GM18873 (cell line): ENCODE measurements around the gene WDR87.
"Not testable (repeated sequence)": the region's sequence is repeated elsewhere in the genome, so short reads cannot be mapped to it uniquely, and the experiment has no call there.

Source experiments
- ATAC-seq: cut with Tn5 transposase; IDR thresholded peaks from one replicate; pipeline ENCODE4 v1.9.1; 2021; ENCODE audit warnings: mild to moderate bottlenecking, moderate library complexity, moderate number of reproducible peaks; ENCODE audit not compliant: unreplicated experiment, low FRiP score

WDR87 gene

DNA sequence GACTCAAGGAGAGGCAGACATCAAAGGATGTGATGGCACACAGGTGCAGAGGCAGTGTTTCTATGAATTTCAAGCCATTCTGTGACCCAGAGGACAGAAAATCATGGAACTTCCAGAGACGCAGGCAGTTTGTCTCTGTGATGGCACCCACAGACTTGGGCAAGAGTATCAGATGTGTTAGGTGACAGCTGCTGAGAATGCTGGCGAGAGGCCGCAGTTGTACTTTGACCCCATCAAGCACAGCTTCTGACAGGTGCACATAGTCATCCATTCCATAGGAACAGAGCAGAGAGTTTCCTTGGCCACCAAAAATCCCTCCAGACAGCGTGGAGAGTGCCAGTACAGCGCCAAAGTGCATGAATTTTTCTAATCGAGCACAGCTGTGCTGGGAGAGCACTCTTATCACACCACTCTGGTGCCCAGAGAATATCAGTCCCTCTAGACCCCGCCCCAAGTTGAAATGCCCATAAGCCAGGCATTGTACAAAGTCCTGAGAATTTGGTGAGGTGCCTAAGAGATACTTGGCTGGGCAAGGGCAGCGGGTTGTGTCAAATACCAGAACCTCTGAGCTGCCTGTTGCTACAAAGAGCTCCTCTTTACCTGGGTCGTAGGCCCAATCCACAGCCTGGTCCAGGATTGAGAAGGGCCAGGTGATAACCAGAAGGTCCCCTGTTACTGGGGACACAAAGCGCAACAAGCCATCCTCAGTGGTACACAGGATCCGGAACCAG is 12.4 kb downstream of the WDR87 start:
- no peak for ATAC-seq

DNA sequence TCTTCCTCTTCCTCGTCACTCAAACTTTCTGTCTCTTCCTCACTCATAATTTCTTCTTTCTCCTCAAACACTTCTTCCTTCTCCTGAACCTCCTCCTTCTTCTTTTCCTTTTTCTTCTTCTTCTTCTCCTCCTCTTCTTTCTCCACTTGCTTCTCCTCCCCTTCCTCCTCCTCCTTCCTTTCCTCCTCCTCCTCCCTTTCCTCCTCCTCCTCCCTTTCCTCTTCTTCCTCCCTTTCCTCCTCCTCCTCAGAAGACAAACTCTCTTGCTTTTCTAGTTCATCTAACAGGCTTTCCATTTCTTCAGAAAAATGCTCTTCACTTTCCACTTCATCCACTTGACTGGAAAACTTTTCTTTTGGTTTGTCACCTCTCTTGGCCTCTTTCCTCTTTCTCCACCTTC is 19.8 kb downstream of the WDR87 start:
- ATAC-seq = no peak

DNA sequence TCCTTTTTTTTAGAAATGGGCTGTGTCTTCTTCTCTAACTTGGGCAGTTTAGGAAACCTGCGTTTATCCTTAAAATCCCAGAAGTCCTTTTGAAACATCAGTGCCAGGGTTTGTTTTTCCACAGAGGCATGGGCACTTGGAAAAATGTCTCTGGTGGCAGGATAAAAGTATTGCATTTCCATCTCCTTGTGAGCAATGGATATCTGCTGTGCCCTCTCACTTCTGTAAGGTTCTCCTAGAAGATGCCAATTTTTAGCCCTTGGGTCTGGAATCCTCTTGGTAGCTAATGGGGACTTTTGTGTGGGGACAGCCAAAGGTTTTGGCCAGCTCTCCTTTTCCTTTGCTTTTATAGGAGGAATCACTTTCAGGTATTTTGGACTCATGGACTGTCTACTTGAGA is 21.0 kb downstream of the WDR87 start:
- no peak for ATAC-seq

DNA sequence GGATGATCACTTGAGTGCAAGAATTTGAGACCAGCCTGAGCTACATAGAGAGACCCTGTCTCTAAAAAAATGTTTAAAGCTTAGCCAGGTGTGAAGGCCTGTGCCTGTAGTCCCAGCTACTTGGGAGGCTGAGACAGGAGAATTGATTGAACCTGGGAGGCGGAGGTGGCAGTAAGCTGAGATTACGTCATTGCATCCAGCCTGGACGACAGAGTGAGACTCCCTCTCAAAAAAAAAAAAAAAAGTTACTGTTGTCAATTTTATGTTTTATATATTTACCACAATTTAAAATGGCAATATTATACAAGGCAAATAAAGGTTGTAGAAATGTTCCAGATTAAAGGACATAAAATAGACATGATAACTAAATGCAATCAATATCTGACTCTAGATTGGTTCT is 29.2 kb downstream of the WDR87 start:
- no peak for ATAC-seq

DNA sequence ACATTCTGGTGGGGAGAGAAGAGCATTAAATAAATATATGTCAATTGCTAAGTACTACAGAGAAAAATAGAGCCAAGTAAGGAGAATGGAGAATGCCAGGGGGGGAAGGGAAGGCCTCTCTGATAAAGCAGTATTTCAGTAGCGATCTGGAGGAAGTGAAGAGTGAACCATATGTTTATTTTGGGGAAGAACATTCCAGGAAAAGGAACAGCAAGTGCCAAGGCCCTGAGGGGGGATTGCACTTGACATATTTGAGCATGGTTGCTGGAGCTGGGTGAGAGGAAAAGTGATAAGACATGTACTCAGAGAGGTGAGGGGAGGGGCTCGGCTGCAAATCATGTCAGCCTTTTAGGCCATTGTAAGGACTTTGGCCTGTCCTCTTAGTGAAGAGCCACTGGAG is 30.4 kb downstream of the WDR87 start:
- no peak for ATAC-seq

DNA sequence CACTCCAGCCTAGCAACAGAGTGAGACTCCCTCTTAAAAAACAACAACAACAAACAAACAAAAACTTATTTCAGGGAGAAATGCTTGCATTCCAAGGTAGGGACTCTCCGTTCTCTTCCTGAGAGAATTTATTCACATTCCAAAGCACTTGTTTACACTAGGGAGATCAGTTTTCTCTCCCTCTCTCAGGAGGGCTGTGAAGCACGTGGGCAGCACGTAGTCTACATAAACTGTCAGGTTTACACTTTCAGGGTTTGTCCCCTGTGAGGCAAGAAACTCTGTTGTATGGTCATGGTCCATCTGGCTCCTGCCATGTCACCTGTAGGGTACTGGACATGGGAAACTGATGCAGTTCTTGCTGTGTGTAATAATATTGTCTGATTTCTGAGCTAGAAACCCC is 31.6 kb downstream of the WDR87 start:
- ATAC-seq = no peak

DNA sequence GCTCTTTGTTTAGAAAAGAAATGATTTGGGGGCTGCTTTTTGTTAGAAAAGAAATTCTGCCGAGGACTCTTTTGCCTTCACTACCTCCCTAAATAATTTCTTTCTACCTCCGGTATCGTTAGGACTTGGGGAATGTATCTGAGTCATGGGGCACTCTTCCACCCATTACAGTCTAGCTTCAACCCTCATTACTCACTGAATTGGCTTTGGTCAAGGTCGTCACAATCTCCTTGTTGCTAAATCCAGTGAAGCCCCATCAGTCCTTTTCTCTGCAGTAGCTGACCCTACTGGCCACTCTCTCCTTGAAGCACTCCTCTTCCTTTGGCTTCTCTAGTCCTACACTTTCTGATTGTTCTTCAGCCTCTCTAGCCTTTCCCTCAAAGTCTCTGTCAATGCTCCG is 34.0 kb downstream of the WDR87 start:
- no peak for ATAC-seq

DNA sequence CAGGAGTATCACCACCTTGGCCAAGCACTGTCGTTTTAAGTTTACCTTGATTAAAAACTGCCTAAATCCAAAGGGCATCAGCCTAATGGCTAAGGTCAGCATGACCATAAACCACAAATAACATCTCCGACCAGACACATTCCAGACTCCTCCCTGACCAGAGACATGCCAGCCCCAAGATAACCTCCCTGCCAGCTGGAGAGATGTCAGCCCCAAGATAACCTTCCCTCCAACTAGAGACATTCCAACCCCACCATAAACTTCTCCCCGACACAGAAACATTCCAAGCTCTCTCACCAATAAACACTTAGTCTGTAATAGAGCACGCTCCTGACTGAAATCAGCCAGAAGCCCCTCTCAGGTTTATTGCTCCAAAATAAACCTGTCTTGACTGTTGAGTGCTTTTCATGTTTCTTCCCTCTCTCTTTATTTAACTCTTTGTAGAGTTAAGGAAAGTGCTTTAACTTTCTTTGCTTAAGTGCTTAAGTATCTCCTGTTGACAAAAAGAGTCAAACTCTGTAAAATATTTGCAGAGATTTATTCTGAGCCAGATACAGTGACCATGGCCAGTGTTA is 36.5 kb downstream of the WDR87 start:
- ATAC-seq = no peak

DNA sequence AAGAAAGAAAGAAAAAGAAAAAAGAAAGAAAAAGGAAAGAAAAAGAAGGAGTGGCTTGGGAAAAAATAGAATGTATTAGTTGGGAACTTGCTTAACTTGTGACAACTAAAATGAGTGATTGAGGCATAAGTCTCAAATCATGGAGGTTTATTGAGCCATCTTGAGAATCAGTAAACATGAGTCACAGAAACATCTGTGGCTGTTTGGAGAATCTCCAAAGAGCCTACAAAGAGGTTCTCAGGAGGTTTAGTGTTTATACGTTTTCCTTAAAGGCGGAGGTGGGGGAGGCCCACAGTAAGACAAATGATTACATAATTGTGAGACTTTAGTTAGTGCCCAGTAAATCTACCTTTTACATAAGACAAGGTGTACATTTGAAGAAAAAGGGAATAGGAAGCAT is 38.6 kb downstream of the WDR87 start:
- ATAC-seq = no peak

DNA sequence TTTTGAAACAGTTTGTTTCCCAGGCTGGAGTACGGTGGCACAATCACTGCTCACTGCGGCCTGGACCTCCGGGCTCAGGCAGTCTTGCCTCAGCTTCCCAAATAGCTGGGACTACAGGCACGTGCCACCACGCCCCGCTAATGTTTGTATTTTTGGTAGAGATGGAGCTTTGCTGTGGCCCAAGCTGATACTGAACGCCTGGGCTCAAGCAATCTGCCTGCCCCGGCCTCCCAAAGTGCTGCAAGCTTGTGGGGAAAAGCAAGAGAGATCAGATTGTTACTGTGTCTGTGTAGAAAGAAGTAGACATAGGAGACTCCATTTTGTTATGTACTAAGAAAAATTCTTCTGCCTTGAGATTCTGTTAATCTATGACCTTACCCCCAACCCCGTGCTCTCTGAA is 40.5 kb downstream of the WDR87 start:
- ATAC-seq = not testable (repeated sequence)

DNA sequence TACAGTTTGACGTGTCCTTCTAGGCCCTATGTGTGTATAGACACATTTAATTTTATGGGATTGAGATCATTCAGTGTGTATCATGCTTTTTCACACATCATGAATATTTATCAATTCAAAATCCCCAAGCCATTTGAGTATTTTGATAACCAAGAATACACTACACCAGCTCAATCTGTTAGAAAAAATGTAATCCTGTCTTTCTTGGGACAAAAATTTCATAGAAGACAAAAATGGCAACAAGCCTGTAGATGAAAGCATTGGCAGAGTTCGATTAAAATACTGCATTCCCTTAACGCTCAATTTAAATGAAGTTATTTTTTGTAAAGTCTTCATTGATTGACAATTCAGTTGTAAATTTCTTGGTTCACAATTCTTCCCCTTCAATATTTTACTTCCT is 41.9 kb downstream of the WDR87 start:
- no peak for ATAC-seq

DNA sequence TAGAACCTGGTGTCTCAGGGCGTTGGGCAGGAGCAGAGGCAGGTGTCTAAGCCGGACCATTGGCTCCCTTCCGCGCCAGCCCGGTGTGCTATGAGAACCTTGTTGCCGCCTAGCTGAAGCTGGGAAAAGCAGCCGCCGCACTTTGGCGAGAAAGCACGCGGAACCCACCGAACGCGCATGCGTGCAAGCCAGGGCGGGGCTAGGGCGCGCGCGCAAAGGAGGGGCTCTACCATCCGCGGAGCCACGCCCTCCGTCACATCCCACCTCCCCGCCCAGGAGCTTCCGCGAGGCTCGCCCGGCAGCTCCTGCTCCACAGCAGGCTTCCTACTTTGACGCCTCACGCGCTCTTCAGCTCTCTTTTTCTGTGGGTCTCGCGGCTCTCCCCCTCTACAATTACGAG is 51.3 kb downstream of the WDR87 start:
- ATAC-seq = no peak

DNA sequence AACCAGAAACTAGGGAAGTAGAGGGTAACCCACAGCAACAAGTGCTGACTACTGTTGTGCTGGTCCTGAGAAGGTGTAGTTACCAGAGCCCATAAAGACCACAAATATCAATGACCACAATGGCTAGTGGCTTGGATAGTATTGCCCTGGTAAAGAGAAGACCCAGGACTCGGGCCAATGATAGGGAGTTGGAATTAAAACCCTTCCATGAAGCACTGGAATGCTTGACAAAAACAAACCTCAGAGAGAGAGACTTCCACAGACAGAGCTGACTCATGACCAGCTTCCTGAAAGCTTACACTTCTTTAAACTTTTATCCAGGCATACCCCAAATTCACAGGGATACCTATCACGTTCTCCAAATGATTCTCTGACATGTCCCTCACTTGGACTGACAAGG is 60.5 kb downstream of the WDR87 start:
- no peak for ATAC-seq
